ENCODE measurements around the gene PRRC2B. TPM values are rescaled to one million over a fixed set of nuclear protein-coding genes. Genes with fewer than 3 reads are reported as not detected.
A peak's percentile ranks its signal among the peaks of the same experiment; 100 is the strongest.

The PRRC2B gene
- total and polyA plus RNA-seq, 8 donors, result 26.3 to 251 (median 71.8) TPM

GRCh38 chr9:131516930-131517329, 123.0 kb downstream of the PRRC2B start:
- no peak for DNase-seq
- peaks cover 0 to 13% (median 0%) of the 10 kb centered on the region in 4 donors for H3K4me1 ChIP-seq
- 93 to 98% (median 96%) methylated on average over 9 of the region's 9 CpGs for WGBS, 5 donors
- intact Hi-C loops (cut with DNase I; ENCODE audit: low total_unique reads), result no loop called here
- no peak overlapping the region for H3K4me3 ChIP-seq
- no peaks in the 10 kb centered on the region for H3K9me3 ChIP-seq
- TF ChIP-seq POLR2AphosphoS5 (IDR thresholded peaks at IDR 0.05) (no peak), POLR2A (IDR thresholded peaks at IDR 0.05) (no peak), EP300 (IDR thresholded peaks at IDR 0.05) (no peak), CTCF (IDR thresholded peaks at IDR 0.05) (no peak)
- no peaks in the 10 kb centered on the region for H3K27me3 ChIP-seq
- H3K36me3 ChIP-seq, result peaks cover 59 to 100% (median 99%) of the 10 kb centered on the region in 4 donors
- H3K27ac ChIP-seq, result peak overlapping the region in 1 of 5 donors; percentile 65

GRCh38 chr9:131517761-131518190, 123.9 kb downstream of the PRRC2B start:
- DNase-seq, result peak in 1 of 2 donors; percentile 39
- Histone ChIP-seq H3K4me3 (no peak overlapping the region), H3K27me3 (no peaks in the 10 kb centered on the region), H3K4me1 (peaks cover 0 to 13% (median 0%) of the 10 kb centered on the region in 4 donors), H3K36me3 (peaks cover 67 to 100% (median 99%) of the 10 kb centered on the region in 4 donors), H3K9me3 (no peaks in the 10 kb centered on the region), H3K27ac (peak overlapping the region in 3 of 5 donors; percentile 23 to 65 (median 27))
- intact Hi-C loops (cut with DNase I; ENCODE audit: low total_unique reads), result no loop called here
- TF ChIP-seq POLR2A (IDR thresholded peaks at IDR 0.05) (no peak), POLR2AphosphoS5 (IDR thresholded peaks at IDR 0.05) (peak in 1 of 3 donors; percentile 75), CTCF (IDR thresholded peaks at IDR 0.05) (no peak), EP300 (IDR thresholded peaks at IDR 0.05) (no peak)
- 76 to 97% (median 93%) methylated on average over 11 of the region's 11 CpGs for WGBS, 5 donors

- no peak overlapping the region for H3K4me3 ChIP-seq
- H3K27me3 ChIP-seq, result no peaks in the 10 kb centered on the region
- peaks cover 65 to 100% (median 99%) of the 10 kb centered on the region in 4 donors for H3K36me3 ChIP-seq
- H3K4me1 ChIP-seq, result peaks cover 0 to 13% (median 0%) of the 10 kb centered on the region in 4 donors
- H3K9me3 ChIP-seq, result no peaks in the 10 kb centered on the region
- no peak for DNase-seq
- intact Hi-C loops (cut with DNase I; ENCODE audit: low total_unique reads), result no loop called here
- TF ChIP-seq POLR2A (IDR thresholded peaks at IDR 0.05) (no peak), POLR2AphosphoS5 (IDR thresholded peaks at IDR 0.05) (no peak), CTCF (IDR thresholded peaks at IDR 0.05) (no peak), EP300 (IDR thresholded peaks at IDR 0.05) (no peak)
- 94 to 97% (median 97%) methylated on average over 14 to 20 of the region's 20 CpGs for WGBS, 5 donors
- H3K27ac ChIP-seq, result peak overlapping the region in 1 of 5 donors; percentile 65
Observed at GRCh38 chr9:131518553-131518952, 124.7 kb downstream of the PRRC2B start.

- no peak for TF ChIP-seq EP300 (IDR thresholded peaks at IDR 0.05)
- TF ChIP-seq CTCF (IDR thresholded peaks at IDR 0.05), result no peak
- no peak for TF ChIP-seq POLR2AphosphoS5 (IDR thresholded peaks at IDR 0.05)
- no peak for TF ChIP-seq POLR2A (IDR thresholded peaks at IDR 0.05)
- H3K27ac ChIP-seq, result no peak overlapping the region
- H3K4me3 ChIP-seq, result no peak overlapping the region
- H3K36me3 ChIP-seq, result peaks cover 68 to 100% (median 99%) of the 10 kb centered on the region in 4 donors
- H3K9me3 ChIP-seq, result no peaks in the 10 kb centered on the region
- 83 to 85% (median 83%) methylated on average over 16 of the region's 16 CpGs for WGBS, 5 donors
- DNase-seq, result no peak
- no peaks in the 10 kb centered on the region for H3K27me3 ChIP-seq
- H3K4me1 ChIP-seq, result peaks cover 0 to 13% (median 0%) of the 10 kb centered on the region in 4 donors
- intact Hi-C loops (cut with DNase I; ENCODE audit: low total_unique reads), result no loop called here
Observed at GRCh38 chr9:131520503-131520902, 126.6 kb downstream of the PRRC2B start.

All from stomach (tissue), 9 donors.